Naive thymus-derived CD8-positive, alpha-beta T cell (primary cell): ENCODE measurements around the gene FOXD4L1. TPM values are rescaled to one million over a fixed set of nuclear protein-coding genes. Genes with fewer than 3 reads are reported as not detected.
"Not testable (repeated sequence)": the region's sequence is repeated elsewhere in the genome, so short reads cannot be mapped to it uniquely, and the experiment has no call there.

Experiments used
- ATAC-seq, 2 donors: fragments of 150-1000 bp; cut with Tn5 transposase in 1 of 2; sonication (Bioruptor Pico), chemical (Tn5 transposase) in 1 of 2; 1 replicate in 1 of 2; 2 replicates in 1 of 2; pipeline ENCODE4 v1.10.0; 2021; ENCODE audit warnings: mild to moderate bottlenecking in 2 of 2, moderate library complexity in 2 of 2
- POLR2A ChIA-PET: fragments of 350-600 bp; sonication (Branson Sonifier 250); formaldehyde crosslinking; loops from one replicate; lab custom pipeline; 2021; ENCODE audit warnings: antibody characterized with exemption; lab: Charles Lee
- DNase-seq, 10 donors: peaks; one replicate each; pipeline versions ENCODE4 v3.0.0 to v3.0.0-alpha.2; 2020 to 2022
- H3K27ac Mint-ChIP-seq, 10 donors: one replicate each; pipeline ENCODE4 v1.8.0; 2020 to 2022; ENCODE audit warnings: mild to moderate bottlenecking in 10 of 10, mixed read lengths in 10 of 10, moderate library complexity in 4 of 10, inconsistent platforms in 1 of 10
- H3K27me3 Mint-ChIP-seq, 5 donors: one replicate each; pipeline ENCODE4 v1.8.0; 2021 to 2022; ENCODE audit warnings: mixed read lengths in 5 of 5
- H3K36me3 Mint-ChIP-seq, 3 donors: one replicate each; pipeline ENCODE4 v1.8.0; 2020 to 2022; ENCODE audit warnings: mixed read lengths in 3 of 3, mild to moderate bottlenecking in 2 of 3, inconsistent platforms in 1 of 3
- H3K4me1 Mint-ChIP-seq, 4 donors: one replicate each; pipeline ENCODE4 v1.8.0; 2021 to 2022; ENCODE audit warnings: mixed read lengths in 4 of 4
- H3K4me3 Mint-ChIP-seq, 10 donors: one replicate each; pipeline ENCODE4 v1.8.0; 2020 to 2022; ENCODE audit warnings: mild to moderate bottlenecking in 10 of 10, mixed read lengths in 10 of 10, moderate library complexity in 6 of 10, inconsistent platforms in 1 of 10
- H3K9me3 Mint-ChIP-seq, 9 donors: one replicate each; pipeline ENCODE4 v1.8.0; 2020 to 2022; ENCODE audit warnings: mixed read lengths in 9 of 9, mild to moderate bottlenecking in 3 of 9, inconsistent platforms in 1 of 9, moderate library complexity in 1 of 9
- polyA plus RNA-seq, 3 donors: library from polyadenylated mRNA; unstranded; fragments of 300-500 nt; fragmentation: Illumina TruSeq; gene quantifications; one replicate each; pipeline ENCODE4 v1.2.3, GENCODE V29; 2021
- total RNA-seq, 8 experiments: library from RNA in 2 of 8; stranded (reverse) in 2 of 8; gene quantifications; one replicate each; pipeline ENCODE4 v1.2.3 and lab custom pipeline; 2021 to 2026

FOXD4L1 gene
- total and polyA plus RNA-seq, 5 experiments from 2014 or later, result 0.21 to 0.41 TPM; not detected in 3

DNA sequence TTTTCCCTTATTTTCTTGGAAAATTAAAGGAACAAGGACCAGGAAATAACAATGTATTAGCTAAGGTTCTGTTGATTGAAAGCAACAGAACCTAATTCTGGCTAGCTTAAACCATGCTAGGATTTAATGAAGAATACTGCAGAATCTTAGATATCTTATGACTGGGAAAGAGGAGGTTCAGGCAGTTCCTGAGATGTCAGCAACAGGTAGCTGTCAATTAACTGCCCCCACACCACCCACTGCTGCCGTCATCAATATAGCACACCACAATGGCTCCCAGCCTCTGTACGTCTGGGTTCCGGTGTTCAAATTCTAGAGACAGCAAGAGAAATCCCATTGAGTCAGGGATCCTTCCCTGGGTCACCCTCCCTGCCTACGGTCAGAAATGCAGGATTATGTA lies 34.5 kb downstream of the FOXD4L1 start:
- H3K4me3 Mint-ChIP-seq, POLR2A ChIA-PET, H3K4me1 Mint-ChIP-seq, H3K27ac Mint-ChIP-seq, H3K36me3 Mint-ChIP-seq, H3K9me3 Mint-ChIP-seq, H3K27me3 Mint-ChIP-seq, ATAC-seq, DNase-seq: not testable (repeated sequence)

DNA sequence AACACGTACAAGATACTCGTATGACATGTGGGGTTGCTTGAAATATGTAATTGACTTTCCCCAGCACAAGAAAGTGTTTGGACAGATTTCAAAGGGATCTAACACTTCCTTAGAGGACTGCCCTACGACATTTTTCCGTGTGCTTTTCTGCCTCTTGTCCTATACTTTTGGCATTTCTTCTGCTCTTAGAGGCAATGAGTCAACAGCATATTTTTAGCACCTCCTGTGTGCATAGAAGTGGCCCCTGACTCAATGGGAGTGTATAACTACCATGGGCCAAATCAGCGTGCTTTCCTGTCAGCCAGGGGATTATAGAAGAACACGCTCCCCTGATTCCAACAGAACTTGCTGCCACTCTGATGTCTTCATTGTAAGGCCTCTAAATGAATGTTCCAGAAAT lies 38.1 kb downstream of the FOXD4L1 start:
- H3K36me3 Mint-ChIP-seq, DNase-seq, H3K27me3 Mint-ChIP-seq, H3K9me3 Mint-ChIP-seq, POLR2A ChIA-PET, H3K4me1 Mint-ChIP-seq, H3K4me3 Mint-ChIP-seq, ATAC-seq, H3K27ac Mint-ChIP-seq: not testable (repeated sequence)

DNA sequence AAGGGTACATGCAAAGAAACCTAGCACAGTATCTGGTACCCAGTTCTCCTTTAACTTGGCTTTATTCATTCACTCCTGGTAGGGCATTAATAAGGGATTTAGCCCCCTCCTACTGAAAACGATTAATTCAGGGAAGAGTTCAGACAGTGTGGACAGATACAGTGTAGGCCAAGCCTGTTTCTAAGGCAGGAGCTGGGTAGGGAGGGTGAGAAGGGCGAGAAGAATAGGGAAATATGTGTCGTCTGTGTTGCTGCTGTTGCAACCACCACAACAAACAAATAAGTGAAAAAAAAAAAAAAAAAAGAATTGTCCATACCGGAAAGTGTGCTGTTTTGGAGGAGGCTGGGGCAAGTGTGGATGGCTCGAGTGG lies 42.4 kb downstream of the FOXD4L1 start:
- H3K9me3 Mint-ChIP-seq, H3K4me1 Mint-ChIP-seq, H3K36me3 Mint-ChIP-seq, POLR2A ChIA-PET, DNase-seq, ATAC-seq: not testable (repeated sequence)
- Mint-ChIP-seq H3K27me3 (peaks cover 0 to 14% (median 4%) of the 10 kb centered on the region in 5 donors), H3K27ac (peak overlapping the region in 1 of 10 donors; percentile 15), H3K4me3 (peak overlapping the region; percentile 52 to 84 (median 73))

DNA sequence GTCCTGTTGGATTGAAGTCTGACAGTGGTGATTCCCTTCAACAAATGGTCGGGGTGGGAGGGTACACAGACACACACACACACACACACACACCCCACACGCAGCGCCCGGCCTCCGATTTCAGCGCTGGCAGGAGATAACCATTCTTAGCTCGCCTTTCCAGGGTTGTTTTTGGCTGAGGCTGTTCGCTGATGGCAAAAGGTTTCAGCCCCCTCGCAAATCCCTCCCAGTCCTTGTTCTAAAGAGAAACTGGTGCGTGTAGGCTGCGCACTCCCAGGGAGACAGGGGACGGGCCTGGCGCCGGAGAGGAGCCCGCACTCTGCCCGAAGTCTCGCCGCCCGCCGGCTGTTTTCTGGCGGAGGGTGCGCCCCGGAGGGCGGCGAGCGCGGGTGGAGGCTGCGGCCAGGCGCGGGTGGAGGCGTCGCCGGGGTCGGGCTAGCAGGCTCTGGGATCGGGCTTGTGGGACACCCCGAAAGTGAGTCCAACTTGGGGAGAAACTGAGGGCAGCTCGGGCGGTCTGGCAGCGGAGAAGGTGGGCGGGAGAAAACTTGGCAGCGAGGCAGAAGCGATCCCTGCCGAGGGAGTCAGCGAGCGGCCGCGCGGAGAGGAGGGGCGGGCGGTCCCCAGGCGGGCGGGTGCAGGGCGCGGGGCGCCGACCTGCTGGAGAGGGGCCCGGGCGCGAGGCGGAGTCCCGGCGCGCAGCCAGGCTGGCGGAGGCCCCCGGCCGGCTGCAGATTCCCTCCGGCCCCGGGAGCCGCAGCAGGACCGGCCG lies 42.9 kb downstream of the FOXD4L1 start:
- Mint-ChIP-seq H3K4me3 (peak overlapping the region; percentile 52 to 84 (median 72)), H3K27ac (peak overlapping the region in 1 of 10 donors; percentile 56), H3K27me3 (peaks cover 0 to 14% (median 4%) of the 10 kb centered on the region in 5 donors)
- DNase-seq, result peak in 8 of 10 donors; percentile 1 to 53 (median 24)
- H3K9me3 Mint-ChIP-seq, POLR2A ChIA-PET, H3K36me3 Mint-ChIP-seq, H3K4me1 Mint-ChIP-seq: not testable (repeated sequence)
- ATAC-seq, result peak; percentile 77 to 81

DNA sequence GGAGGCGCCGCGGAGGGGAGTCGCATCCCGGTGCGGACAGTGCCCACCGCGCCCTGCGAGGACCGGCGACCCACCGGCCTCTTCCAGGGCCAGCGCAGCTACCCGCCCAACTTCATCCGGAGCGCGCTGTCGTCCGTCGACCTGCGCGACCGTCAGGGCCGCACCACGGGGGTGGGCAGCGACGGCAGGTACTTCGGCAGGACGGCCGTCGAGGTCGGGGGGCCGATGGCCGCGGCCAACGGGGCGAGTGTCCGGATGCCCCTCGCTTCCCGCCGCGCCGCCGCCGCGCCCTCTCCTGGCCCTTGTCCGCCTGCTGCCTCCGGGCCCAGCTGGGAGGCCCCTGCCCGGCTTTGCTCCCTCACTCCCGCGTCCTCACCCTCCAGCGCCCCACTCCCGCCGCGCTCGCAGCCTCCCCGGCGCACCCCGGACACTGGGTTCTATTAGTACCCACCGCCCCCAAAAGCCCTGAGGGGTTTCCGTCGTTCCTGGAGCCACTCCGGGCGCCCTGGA lies 43.6 kb downstream of the FOXD4L1 start:
- H3K27ac Mint-ChIP-seq, H3K4me1 Mint-ChIP-seq, H3K36me3 Mint-ChIP-seq, POLR2A ChIA-PET, H3K9me3 Mint-ChIP-seq: not testable (repeated sequence)
- Mint-ChIP-seq H3K27me3 (peaks cover 0 to 14% (median 4%) of the 10 kb centered on the region in 5 donors), H3K4me3 (peak overlapping the region; percentile 62 to 92 (median 80))
- ATAC-seq (peak in 1 of 2 donors; percentile 46), DNase-seq (peak in 1 of 10 donors; percentile 3)

DNA sequence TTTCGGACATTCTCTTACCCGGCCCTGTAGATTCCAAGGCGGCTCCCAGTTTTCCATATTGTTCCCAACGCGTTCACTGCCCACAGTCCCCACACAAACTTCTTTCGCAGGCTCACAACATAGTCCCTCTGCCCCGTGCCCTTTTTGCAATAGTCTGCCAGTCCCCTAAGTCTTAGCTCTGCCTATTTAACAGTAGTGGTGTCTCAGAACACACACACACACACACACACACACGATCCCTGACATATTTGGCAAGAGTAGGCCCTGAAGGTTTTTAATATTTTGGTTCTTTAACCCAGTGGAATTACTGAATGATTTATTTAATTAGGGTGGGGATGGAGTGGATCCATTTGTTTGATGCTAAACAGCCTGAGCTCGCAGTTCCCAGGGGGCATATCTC lies 44.1 kb downstream of the FOXD4L1 start:
- H3K4me1 Mint-ChIP-seq, DNase-seq, H3K9me3 Mint-ChIP-seq, H3K36me3 Mint-ChIP-seq, ATAC-seq, POLR2A ChIA-PET: not testable (repeated sequence)
- H3K27me3 Mint-ChIP-seq, result peaks cover 0 to 14% (median 4%) of the 10 kb centered on the region in 5 donors
- peak overlapping the region; percentile 62 to 92 (median 80) for H3K4me3 Mint-ChIP-seq
- H3K27ac Mint-ChIP-seq, result peak overlapping the region in 1 of 10 donors; percentile 78

Other genes starting within 250 kb of the FOXD4L1 start
- 1 to 10 TPM in 1 of 2 experiments, under 1 TPM in 1; 0.82 to 1.6 TPM for gene PAX8, start 219.7 kb upstream of the FOXD4L1 start, total RNA-seq
- gene PAX8, start 219.7 kb upstream of the FOXD4L1 start, polyA plus RNA-seq, result under 1 TPM; 0.52 to 0.73 (median 0.68) TPM
- gene ZNG1B, start 61.0 kb upstream of the FOXD4L1 start, total RNA-seq, result 10 to 100 TPM; 47.6 to 48.5 TPM
- 10 to 100 TPM; 22.5 to 25.1 (median 23.4) TPM for gene ZNG1B, start 61.0 kb upstream of the FOXD4L1 start, polyA plus RNA-seq
- 10 to 100 TPM; 52.2 to 53.4 TPM for gene RABL2A, start 128.6 kb downstream of the FOXD4L1 start, total RNA-seq
- gene RABL2A, start 128.6 kb downstream of the FOXD4L1 start, polyA plus RNA-seq, result 10 to 100 TPM; 11.0 to 15.8 (median 12.0) TPM